Measurements from ENCODE around the gene CDC42BPA. TPM values are rescaled to one million over a fixed set of nuclear protein-coding genes. Genes with fewer than 3 reads are reported as not detected.

CDC42BPA gene
- total RNA-seq, 3 donors from 2014 or later, result 39.8 to 54.7 (median 46.7) TPM

GRCh38 chr1:227333423-227333822, 15.1 kb upstream of the CDC42BPA start:
- no peak for TF ChIP-seq POLR2AphosphoS5 (IDR thresholded peaks at IDR 0.05)
- TF ChIP-seq, protein P1, sequence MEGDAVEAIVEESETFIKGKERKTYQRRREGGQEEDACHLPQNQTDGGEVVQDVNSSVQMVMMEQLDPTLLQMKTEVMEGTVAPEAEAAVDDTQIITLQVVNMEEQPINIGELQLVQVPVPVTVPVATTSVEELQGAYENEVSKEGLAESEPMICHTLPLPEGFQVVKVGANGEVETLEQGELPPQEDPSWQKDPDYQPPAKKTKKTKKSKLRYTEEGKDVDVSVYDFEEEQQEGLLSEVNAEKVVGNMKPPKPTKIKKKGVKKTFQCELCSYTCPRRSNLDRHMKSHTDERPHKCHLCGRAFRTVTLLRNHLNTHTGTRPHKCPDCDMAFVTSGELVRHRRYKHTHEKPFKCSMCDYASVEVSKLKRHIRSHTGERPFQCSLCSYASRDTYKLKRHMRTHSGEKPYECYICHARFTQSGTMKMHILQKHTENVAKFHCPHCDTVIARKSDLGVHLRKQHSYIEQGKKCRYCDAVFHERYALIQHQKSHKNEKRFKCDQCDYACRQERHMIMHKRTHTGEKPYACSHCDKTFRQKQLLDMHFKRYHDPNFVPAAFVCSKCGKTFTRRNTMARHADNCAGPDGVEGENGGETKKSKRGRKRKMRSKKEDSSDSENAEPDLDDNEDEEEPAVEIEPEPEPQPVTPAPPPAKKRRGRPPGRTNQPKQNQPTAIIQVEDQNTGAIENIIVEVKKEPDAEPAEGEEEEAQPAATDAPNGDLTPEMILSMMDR (IDR thresholded peaks at IDR 0.05), result no peak
- TF ChIP-seq POLR2A (IDR thresholded peaks at IDR 0.05), result no peak
- no peaks in the 10 kb centered on the region for H3K9me3 ChIP-seq
- H3K36me3 ChIP-seq, result no peaks in the 10 kb centered on the region
- no peak overlapping the region for H3K4me3 ChIP-seq
- no peak overlapping the region for H3K27ac ChIP-seq
- H3K27me3 ChIP-seq, result no peaks in the 10 kb centered on the region
- DNase-seq (ENCODE audit: low spot score in 2 of 2), result no peak
- no peaks in the 10 kb centered on the region for H3K4me1 ChIP-seq
- intact Hi-C loops (cut with DNase I; ENCODE audit: low total_unique reads), result no loop called here

GRCh38 chr1:227330279-227331076, 12.2 kb upstream of the CDC42BPA start:
- no peak overlapping the region for H3K27ac ChIP-seq
- H3K9me3 ChIP-seq, result no peaks in the 10 kb centered on the region
- H3K27me3 ChIP-seq, result no peaks in the 10 kb centered on the region
- TF ChIP-seq POLR2AphosphoS5 (IDR thresholded peaks at IDR 0.05) (no peak), POLR2A (IDR thresholded peaks at IDR 0.05) (no peak)
- DNase-seq (ENCODE audit: low spot score in 2 of 2), result no peak
- intact Hi-C loops (cut with DNase I; ENCODE audit: low total_unique reads), result no loop called here
- H3K4me1 ChIP-seq, result no peaks in the 10 kb centered on the region
- H3K4me3 ChIP-seq, result no peak overlapping the region
- H3K36me3 ChIP-seq, result no peaks in the 10 kb centered on the region

- intact Hi-C loops (cut with DNase I; ENCODE audit: low total_unique reads), result no loop called here
- Histone ChIP-seq H3K27me3 (no peaks in the 10 kb centered on the region), H3K9me3 (no peaks in the 10 kb centered on the region), H3K27ac (no peak overlapping the region), H3K4me3 (no peak overlapping the region), H3K4me1 (no peaks in the 10 kb centered on the region), H3K36me3 (no peaks in the 10 kb centered on the region)
- DNase-seq (ENCODE audit: low spot score in 2 of 2), result no peak
- no peak for TF ChIP-seq POLR2AphosphoS5 (IDR thresholded peaks at IDR 0.05)
These were observed 10.2 kb upstream of the CDC42BPA start for GRCh38 chr1:227328405-227329019.

DNA sequence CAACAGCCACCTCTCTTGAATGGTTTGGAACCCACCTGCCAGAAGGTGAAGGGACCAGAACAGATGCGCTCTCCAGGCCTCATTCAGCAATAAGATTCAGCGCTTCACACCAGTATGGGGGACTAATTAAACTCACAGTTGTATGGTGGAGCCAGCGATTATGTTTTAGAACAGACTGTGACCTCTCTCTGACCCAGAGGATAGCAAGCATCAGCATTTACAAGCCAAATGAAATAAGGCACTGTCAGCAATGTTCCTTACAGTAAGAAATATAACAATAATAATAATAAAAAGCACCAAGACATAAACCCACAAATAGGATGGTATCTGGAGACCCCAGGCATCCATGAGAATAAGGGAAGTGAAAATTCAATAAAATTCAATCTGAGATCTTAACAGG, 6.9 kb upstream of the CDC42BPA start:
- intact Hi-C loops (cut with DNase I; ENCODE audit: low total_unique reads), result no loop called here
- Histone ChIP-seq H3K4me3 (no peak overlapping the region), H3K27me3 (no peaks in the 10 kb centered on the region), H3K36me3 (no peaks in the 10 kb centered on the region), H3K4me1 (no peaks in the 10 kb centered on the region), H3K27ac (no peak overlapping the region), H3K9me3 (no peaks in the 10 kb centered on the region)
- TF ChIP-seq POLR2AphosphoS5 (IDR thresholded peaks at IDR 0.05), result no peak
- TF ChIP-seq, protein P1 (IDR thresholded peaks at IDR 0.05), result no peak
- no peak for TF ChIP-seq POLR2A (IDR thresholded peaks at IDR 0.05)
- DNase-seq (ENCODE audit: low spot score in 2 of 2), result no peak

DNA sequence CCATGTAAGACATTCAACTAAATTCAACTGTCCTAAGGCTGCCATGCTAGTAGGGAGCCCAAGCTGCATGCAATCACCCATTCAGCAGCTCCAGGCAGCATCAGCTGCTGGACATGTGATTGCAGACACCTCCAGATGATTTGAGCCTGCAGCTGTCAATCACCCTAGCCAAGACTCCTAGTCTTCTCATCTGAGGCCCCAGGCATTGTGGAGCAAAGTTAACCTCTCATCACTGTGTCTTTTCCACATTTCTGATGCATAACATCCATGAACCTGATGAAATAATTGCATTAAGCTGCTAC, 5.6 kb upstream of the CDC42BPA start:
- Histone ChIP-seq H3K4me3 (no peak overlapping the region), H3K4me1 (no peaks in the 10 kb centered on the region), H3K27me3 (no peaks in the 10 kb centered on the region), H3K27ac (no peak overlapping the region), H3K9me3 (no peaks in the 10 kb centered on the region), H3K36me3 (no peaks in the 10 kb centered on the region)
- TF ChIP-seq POLR2A (IDR thresholded peaks at IDR 0.05) (no peak), POLR2AphosphoS5 (IDR thresholded peaks at IDR 0.05) (no peak)
- TF ChIP-seq, protein P1 (IDR thresholded peaks at IDR 0.05), result no peak
- intact Hi-C loops (cut with DNase I; ENCODE audit: low total_unique reads), result no loop called here
- no peak for DNase-seq (ENCODE audit: low spot score in 2 of 2)

DNA sequence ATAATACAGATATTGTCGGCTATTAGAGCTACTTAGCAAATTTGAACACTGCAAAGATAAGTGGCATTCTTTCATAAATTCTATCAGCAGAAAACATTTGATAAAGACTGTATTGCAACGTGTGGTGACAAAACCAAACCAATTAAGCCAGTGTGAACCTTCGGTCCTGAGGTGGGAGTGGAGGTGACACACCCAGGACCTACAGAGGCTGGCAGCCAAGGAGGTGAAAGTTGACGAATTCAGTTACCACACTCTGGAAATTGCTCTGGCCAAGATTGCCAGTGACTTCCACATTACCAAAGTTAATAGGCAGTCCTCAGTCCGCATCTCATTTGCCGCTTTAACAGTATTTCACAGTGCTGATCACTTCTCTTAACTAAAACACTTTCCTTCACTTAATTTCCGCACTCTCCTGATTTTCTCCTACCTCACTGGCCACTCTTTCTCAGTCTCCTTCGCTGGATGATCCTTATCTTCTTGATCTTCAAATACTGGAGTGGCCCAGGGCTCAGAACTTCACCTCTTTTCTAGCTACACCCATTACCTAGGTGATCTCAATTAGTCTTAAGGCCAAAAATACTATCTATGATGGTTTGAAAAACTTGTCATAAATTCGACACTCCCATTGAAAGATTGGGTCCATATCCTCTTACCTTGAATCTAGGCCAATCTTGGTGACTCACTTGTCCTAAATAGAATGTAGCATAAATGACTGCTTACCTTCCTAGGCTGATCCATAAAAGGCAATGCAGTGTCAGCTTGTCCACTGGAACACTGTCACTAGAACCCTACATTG, 5.1 kb upstream of the CDC42BPA start:
- H3K4me3 ChIP-seq, result no peak overlapping the region
- H3K4me1 ChIP-seq, result no peaks in the 10 kb centered on the region
- TF ChIP-seq POLR2AphosphoS5 (IDR thresholded peaks at IDR 0.05) (no peak), POLR2A (IDR thresholded peaks at IDR 0.05) (no peak)
- TF ChIP-seq, protein P1 (IDR thresholded peaks at IDR 0.05), result no peak
- no peaks in the 10 kb centered on the region for H3K36me3 ChIP-seq
- no peak overlapping the region for H3K27ac ChIP-seq
- intact Hi-C loops (cut with DNase I; ENCODE audit: low total_unique reads), result no loop called here
- H3K27me3 ChIP-seq, result no peaks in the 10 kb centered on the region
- no peak for DNase-seq (ENCODE audit: low spot score in 2 of 2)
- no peaks in the 10 kb centered on the region for H3K9me3 ChIP-seq
